ENCODE results near the gene KRT17. TPM values are rescaled to one million over a fixed set of nuclear protein-coding genes. Genes with fewer than 3 reads are reported as not detected.
"Not testable (repeated sequence)": the region's sequence is repeated elsewhere in the genome, so short reads cannot be mapped to it uniquely, and the experiment has no call there.

Gene KRT17
- polyA plus RNA-seq, 1 experiment = 34.7 TPM

DNA sequence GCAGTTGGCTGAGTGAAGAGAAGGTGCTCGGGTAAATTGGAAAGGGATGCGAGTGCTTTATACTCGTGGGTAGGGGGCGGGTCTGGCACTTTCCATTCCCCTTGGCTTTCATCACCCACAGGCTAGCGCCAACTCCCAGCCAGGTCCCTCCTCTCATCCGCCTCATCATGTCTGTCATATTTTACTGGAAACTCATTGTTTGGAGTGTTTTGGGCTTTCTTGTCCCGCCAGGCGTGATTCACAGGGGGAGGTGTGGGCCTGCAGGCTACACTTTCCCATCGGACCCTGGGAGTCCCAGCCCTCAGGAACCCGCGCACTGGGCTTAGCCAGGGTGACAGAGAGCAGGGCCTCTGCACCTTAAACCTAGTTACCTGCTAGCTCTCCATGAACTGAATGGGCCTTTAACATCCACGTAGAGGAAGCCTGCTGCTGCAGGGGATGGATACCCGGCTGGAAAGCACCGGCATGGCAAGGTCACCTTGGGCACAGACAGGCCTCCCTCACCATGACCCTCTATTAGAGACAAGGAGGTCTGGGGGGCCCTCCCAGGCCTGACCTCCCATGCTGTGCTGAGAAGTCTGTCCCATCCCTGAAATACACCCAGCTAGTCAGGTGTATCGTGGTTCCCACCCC lies 37.4 kb downstream of the KRT17 start, which contains the start of gene KRT14:
TSS of gene KRT14 (minus strand) at position 33 of the 633 bp plus-strand sequence. CDS start 61 bp downstream, outside the sequence.
- ChIA-PET POLR2A (no interaction called here), CTCF (interaction anchor here (0.9 to 1.1 kb wide), 2 partner anchors 23 to 62 kb away, joined by 3 read pairs; no protein-coding TSS in a partner anchor)
- TF ChIP-seq, protein P1, sequence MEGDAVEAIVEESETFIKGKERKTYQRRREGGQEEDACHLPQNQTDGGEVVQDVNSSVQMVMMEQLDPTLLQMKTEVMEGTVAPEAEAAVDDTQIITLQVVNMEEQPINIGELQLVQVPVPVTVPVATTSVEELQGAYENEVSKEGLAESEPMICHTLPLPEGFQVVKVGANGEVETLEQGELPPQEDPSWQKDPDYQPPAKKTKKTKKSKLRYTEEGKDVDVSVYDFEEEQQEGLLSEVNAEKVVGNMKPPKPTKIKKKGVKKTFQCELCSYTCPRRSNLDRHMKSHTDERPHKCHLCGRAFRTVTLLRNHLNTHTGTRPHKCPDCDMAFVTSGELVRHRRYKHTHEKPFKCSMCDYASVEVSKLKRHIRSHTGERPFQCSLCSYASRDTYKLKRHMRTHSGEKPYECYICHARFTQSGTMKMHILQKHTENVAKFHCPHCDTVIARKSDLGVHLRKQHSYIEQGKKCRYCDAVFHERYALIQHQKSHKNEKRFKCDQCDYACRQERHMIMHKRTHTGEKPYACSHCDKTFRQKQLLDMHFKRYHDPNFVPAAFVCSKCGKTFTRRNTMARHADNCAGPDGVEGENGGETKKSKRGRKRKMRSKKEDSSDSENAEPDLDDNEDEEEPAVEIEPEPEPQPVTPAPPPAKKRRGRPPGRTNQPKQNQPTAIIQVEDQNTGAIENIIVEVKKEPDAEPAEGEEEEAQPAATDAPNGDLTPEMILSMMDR (IDR thresholded peaks at IDR 0.05; ENCODE audit: insufficient read depth, low read depth, low read length) = no peak

DNA sequence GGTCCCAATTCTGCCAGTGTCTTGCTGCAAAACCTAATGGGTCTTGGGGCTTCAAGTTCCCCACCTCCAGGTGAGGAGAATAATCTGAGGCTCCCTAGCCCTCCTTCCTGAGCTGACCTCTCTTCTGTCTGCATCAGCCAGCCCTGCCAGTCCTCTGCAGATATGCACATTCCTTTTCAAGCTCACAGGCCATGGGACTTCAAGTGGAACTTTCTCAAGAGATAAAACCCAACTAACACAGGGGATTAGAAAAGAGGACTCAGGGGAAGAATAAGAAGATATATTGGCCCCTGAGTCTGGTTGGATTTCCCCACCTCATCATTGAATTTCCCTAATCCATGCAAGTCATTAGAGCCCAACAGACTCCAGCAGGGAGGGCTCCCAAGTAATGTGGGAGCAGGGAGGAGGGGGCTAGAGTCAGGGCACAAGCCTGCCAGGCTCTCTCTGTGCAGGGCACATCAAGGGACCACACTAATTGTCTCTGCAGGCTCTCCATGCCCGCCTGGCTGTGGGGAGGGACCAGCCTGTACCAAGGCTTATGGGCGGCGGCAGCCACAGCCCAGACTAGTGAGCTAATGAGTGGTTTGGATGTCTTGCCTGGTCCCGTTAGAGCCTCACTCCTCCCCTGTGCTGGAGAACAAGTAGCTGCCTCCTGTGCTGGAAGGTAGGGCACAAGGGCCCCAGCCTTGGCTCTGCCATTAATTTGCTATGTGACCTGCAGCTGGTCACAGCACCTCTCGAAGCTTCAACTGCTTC lies 38.9 kb downstream of the KRT17 start:
- TF ChIP-seq, protein P1 (IDR thresholded peaks at IDR 0.05; ENCODE audit: insufficient read depth, low read depth, low read length) = no peak
- Histone ChIP-seq H3K36me3 (ENCODE audit: control insufficient read depth, insufficient read depth, low read length) (no peaks in the 10 kb centered on the region), H3K4me3 (ENCODE audit: low read depth, low read length) (no peak overlapping the region), H3K27me3 (ENCODE audit: control insufficient read depth, insufficient read depth, low read length) (peaks cover 4% of the 10 kb centered on the region; the same call in 1 of the 2 replicates)
- ChIA-PET POLR2A (no interaction called here), CTCF (interaction anchor here (1.2 to 6.2 kb wide), 5 partner anchors 11 to 77 kb away, joined by 3 to 22 read pairs (median 5); no protein-coding TSS in a partner anchor)
- no peak for DNase-seq (ENCODE audit: low read depth)

More for the DNA sequence above, 37.4 kb downstream of the KRT17 start, which contains the start of gene KRT14:
- no peaks in the 10 kb centered on the region for H3K36me3 ChIP-seq (ENCODE audit: control insufficient read depth, insufficient read depth, low read length)
- peaks cover 4% of the 10 kb centered on the region; the same call in 1 of the 2 replicates for H3K27me3 ChIP-seq (ENCODE audit: control insufficient read depth, insufficient read depth, low read length)
- no peak for DNase-seq (ENCODE audit: low read depth)
- H3K4me3 ChIP-seq (ENCODE audit: low read depth, low read length) = no peak within 1 kb of the TSS

DNA sequence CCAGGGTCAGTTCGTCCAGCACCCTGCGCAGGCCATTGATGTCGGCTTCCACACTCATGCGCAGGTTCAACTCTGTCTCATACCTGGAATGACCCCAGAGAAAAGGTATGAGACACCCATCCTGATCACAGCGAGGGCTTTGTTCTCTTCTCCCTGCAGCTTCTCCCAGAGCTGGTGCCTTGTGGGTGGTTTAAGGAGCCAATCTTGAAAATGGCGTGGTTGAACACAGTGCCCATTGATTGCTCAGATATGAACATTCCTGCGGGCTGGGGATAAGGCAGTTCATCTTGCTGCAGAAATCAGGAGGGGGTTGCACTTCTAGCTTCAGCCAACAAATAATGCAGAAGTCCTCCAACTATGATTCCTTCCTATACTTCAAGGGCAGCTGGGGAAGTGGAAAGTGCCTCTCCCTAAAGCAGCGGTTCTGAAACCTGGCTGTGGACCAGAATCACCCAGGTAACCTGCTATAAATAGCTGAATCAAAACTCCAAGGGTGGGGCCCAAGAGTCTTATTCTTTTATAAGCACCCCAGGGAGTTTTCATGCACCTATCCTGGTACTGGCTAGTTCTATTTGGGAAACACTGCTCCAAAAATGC lies 39.9 kb downstream of the KRT17 start:
- H3K27me3 ChIP-seq (ENCODE audit: control insufficient read depth, insufficient read depth, low read length); H3K4me3 ChIP-seq (ENCODE audit: low read depth, low read length); POLR2A ChIA-PET; H3K36me3 ChIP-seq (ENCODE audit: control insufficient read depth, insufficient read depth, low read length); DNase-seq (ENCODE audit: low read depth): not testable (repeated sequence)
- CTCF ChIA-PET = interaction anchor here (0.6 to 6.2 kb wide), 8 partner anchors 10 to 725 kb away, joined by 3 to 22 read pairs (median 3); no protein-coding TSS in a partner anchor

DNA sequence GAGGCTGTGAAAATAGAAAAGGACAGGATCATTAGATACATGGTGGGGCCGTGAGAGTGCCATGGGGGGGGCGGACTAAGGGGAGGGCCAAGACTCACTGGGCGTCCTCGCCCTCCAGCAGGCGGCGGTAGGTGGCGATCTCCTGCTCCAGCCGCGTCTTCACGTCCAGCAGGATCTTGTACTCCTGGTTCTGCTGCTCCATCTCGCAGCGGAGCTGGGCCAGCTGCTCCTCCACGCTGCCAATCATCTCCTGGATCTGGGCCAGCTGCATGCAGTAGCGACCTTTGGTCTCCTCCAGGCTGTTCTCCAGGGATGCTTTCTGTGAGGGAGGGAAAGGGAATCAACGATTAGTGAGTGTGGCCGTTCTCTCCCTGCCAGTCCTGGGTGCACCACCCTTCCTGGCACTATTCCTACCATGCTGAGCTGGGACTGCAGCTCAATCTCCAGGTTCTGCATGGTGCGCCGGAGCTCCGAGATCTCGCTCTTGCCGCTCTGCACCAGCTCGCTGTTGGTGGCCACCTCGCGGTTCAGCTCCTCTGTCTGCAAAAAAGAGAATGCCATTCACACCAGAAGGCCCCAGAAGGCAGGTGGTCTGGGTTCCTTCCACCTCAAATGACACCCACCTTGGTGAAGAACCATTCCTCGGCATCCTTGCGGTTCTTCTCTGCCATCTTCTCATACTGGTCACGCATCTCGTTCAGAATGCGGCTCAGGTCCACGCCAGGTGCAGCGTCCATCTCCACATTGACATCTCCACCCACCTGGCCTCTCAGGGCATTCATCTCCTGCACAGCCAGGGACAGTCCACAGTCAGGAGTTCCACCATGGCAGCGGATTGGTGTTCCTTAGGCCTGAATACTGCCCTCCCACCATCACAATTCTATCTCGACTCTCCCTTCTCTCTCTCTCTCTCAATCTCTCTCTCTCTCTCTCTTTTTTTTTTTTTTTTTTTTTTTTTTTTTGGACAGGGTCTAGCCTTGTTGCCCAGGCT lies 40.9 kb downstream of the KRT17 start:
- no peaks in the 10 kb centered on the region for H3K36me3 ChIP-seq (ENCODE audit: control insufficient read depth, insufficient read depth, low read length)
- TF ChIP-seq, protein P1 (IDR thresholded peaks at IDR 0.05; ENCODE audit: insufficient read depth, low read depth, low read length) = no peak
- DNase-seq (ENCODE audit: low read depth) = no peak
- ChIA-PET POLR2A (no interaction called here), CTCF (interaction anchor here (1.2 to 6.2 kb wide), 5 partner anchors 11 to 83 kb away, joined by 3 to 22 read pairs (median 3); no protein-coding TSS in a partner anchor)
- no peak overlapping the region for H3K4me3 ChIP-seq (ENCODE audit: low read depth, low read length)
- H3K27me3 ChIP-seq (ENCODE audit: control insufficient read depth, insufficient read depth, low read length) = peaks cover 1% of the 10 kb centered on the region; the same call in 1 of the 2 replicates

DNA sequence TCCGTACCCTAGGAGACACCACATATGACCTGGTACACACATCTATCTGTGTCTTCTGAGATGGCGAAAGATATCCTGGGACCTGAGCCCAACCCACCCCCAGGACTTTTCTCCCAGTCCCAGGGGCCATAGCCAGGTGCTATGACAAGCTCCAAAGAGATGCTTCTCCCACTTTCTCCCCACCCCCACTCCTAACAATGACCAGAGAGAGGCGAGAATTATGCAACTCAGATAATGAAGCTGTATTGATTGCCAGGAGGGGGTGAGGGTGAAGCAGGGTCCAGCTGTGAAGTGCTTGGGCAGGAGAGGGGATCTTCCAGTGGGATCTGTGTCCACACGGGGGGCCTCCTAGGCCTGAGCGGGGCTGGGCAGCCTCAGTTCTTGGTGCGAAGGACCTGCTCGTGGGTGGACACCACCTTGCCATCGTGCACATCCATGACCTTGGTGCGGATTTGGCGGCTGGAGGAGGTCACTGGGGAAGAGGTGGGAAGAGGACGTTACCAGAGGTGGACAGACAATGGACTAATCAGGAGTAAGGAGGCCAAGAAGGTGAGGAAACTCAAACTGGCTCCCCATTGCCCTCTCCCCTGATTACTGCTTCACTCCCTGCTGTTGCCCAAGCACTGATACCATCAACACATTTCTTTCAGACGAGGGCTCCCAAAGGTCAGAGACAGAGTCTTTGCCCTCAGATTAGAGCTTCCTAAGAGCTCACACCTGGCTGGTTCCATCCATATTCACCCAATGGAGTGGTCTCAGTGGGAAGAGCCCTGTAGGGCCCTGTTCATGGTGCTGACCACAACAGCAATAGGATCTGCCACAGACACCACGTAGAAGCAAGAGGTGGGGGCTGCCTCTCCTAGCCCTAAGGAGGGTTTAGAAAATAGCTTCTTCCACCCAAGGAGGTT lies 42.1 kb downstream of the KRT17 start:
- H3K36me3 ChIP-seq (ENCODE audit: control insufficient read depth, insufficient read depth, low read length); POLR2A ChIA-PET; DNase-seq (ENCODE audit: low read depth); H3K4me3 ChIP-seq (ENCODE audit: low read depth, low read length); H3K27me3 ChIP-seq (ENCODE audit: control insufficient read depth, insufficient read depth, low read length): not testable (repeated sequence)
- CTCF ChIA-PET = interaction anchor here (1.4 to 6.2 kb wide), 5 partner anchors 10 to 66 kb away, joined by 3 to 22 read pairs (median 8); no protein-coding TSS in a partner anchor
